CD4-positive, alpha-beta T cell treated with Interleukin-2 at 100 ng/mL for 4 hours (primary cell): ENCODE measurements around the gene AURKAIP1.

ENCODE experiments used
- DNase-seq: peaks from one replicate; pipeline ENCODE4 v3.0.0-alpha.2; 2020; ENCODE audit warnings: low spot score

Gene AURKAIP1

DNA sequence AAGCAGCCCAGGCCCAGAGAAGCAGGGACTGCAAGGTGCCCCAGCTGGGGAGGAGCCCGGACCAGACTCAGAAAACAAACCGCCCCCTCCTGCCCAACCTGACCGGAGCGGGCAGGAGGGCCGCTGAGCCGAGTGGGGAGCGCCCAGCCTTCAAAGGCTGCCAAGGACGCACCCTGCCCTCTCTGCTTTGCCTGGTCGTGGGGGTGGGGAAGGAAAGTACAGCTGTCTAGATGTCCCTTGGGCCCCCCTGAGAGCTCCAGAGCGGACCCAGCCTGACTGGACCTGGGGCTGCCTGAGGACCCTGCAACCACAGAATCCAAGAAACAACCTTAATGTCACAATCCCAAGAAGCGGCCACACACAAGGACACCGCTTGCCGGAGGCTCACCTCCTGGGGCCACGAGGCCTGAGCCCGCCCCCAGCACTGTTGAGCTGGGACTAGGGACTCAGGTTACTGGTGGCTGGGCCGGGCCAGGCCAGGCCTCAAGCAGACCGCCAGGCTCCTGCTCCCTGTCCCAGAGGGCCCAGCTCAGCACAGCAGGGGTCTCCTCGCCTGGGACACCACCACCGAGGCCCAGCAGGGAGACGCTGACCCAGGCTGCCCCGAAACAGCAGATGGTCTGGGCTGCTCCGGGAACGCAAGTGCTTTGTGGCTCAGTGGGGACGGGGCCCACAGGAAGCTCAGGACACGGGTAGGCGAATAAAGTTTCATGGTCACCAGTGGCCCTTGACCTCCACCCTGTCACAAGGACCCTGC lies 27.2 kb downstream of the AURKAIP1 start:
- DNase-seq: no peak

DNA sequence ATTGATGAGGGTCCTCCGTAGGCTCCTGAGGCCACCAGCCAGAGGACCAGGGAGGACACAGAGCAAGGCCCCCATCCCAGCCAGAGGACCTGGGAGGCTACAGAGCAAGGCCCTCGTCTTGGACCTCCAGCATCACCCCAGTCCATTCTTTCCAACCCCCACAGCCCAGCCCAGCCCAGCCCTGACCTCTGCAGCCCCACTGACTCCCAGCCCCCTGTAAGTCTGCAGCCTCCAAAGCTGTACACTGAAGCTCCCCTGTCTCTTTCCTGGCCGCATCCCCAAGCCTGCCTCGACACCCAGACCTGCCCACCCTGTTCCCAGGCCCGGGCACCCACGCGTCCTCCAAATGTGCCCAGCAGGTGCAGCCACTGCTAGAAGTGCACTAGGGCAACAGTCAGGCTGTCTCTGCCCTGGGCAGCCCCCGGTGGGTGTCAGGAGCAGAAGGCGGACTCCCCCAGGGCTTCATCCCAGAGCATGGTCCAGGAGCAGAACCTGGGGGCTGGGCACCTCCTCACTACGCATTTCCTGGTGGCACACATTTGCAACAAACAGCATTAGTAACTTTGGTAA lies 27.9 kb downstream of the AURKAIP1 start:
- DNase-seq: no peak

DNA sequence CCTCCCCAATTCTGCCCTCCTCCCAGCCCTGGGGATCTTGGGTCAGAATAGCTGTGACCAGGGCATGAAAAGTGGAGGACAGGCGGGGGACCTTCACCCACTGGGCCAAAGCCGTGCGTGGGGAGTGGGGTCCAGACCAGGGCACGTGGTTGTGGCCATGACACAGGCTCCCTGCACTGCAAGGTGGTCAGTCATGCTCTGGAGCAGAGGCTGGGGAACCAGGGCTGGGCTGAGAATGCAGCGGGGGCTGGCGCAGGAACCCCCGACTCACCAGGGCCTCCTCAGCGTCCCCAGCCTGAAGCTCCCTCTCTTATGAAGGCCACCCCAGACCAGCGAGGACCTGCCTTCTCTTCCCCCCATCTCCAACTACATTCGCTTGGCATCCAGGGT lies 28.5 kb downstream of the AURKAIP1 start:
- no peak for DNase-seq

DNA sequence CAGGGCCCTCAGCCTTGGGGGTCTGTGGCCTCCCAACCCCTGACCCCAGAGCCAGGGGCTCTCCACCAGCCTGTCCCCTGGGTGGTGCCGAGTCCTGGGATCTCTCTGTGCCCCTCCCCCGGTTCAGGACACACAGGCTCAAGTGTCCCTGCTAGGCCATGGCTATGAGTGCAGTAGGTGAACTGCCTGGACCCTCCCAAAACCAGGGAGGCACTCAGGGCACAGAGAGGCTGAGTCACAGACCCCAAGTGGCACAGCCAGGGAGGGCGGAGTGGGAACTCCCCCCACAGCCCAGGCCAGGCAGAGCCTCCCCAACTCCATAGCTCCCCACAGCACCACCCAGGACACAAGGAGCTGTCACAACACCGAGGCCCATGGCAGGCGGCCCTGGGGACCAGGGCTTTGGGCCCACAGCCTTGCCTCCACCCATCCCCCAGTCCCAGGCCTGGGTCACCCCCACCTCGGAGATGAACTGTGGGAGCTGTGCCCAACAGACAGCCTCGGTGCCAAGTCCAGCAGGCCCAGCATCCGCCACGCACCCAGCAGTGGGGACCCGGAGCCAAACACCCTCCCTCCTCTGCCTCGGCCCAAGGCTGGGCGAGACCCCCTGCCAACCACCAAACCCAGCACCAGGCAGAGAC lies 29.0 kb downstream of the AURKAIP1 start:
- DNase-seq: no peak

DNA sequence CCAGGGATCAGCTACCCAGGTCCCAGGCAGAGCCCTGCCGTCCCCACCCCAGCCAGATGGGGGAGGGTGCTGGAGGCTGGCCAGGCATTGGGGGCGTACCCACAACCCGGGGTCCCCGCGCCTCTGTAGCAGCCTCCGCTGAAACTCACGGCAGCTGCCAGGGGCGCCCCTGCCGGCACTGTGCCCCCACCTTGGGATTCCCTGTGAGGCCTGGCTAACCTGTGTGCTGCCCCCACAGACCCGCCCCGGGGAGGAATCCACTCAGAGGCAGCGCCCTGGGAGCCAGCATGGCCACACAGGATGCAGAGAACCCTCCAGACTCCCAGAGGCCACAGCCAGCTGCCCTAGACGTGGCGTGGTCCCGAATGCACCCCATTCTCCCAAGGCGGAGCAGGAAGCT lies 29.6 kb downstream of the AURKAIP1 start:
- no peak for DNase-seq

DNA sequence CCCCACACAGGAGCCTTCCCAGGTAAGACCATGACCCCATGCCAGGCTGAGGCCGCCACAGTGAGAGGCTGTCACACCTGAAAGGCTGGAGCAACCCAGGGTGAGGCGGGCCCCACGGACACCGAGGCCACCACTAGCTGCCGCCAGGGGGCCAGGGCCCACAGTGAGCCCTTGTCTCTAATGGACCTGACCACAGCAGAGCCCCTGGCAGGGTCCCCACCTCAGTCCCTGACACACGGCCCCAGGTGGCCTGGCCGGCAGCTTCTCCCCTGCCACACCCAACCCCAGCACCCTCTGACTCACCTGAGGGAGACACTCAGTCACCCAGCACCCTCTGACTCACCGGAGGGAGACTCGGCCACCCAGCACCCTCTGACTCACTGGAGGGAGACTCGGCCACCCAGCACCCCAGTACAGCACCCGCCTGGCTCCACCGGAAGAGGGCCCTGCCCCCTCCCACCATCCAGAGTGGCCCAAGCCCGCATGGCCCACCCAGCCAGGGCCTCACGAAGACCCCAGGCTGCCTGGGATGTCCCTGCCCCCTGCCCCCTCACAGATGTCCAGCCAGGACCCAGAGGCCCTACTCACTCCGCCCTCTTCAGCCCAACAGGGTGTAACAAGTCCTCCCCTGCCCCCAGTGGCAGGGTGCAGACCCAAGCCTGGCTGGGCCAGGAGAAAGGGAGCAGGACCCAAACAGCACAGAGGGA lies 30.2 kb downstream of the AURKAIP1 start:
- DNase-seq: peak; percentile 70

DNA sequence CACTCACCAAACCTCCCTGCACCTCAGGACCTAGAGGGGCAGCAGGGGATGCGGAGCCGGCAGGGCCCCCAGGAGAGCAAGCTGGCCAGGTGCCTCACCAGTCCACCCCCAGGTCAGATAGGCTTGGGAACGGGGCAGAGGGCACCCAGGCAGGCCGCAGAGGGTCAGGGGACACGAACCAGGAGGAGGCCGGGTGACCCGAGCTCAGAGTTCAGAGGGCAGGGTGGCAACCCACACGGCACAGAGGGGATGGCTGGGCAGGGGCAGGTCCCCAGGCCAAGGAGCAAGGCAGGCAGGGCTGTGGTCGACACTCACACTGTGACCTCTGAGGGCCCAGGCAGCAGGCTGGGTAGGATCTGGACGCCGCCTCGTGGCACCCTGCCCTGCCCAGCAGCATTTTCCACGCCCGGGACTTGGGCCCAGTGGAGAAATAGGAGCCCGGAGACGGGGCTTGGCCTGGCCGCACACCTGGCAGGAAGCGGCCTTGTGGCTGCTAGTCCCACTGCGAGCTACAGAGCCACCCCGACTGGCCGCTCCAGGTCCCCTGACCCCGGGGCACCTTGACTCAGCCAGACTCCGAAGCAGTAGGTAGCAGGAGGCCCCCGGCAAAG lies 31.1 kb downstream of the AURKAIP1 start:
- DNase-seq: no peak

DNA sequence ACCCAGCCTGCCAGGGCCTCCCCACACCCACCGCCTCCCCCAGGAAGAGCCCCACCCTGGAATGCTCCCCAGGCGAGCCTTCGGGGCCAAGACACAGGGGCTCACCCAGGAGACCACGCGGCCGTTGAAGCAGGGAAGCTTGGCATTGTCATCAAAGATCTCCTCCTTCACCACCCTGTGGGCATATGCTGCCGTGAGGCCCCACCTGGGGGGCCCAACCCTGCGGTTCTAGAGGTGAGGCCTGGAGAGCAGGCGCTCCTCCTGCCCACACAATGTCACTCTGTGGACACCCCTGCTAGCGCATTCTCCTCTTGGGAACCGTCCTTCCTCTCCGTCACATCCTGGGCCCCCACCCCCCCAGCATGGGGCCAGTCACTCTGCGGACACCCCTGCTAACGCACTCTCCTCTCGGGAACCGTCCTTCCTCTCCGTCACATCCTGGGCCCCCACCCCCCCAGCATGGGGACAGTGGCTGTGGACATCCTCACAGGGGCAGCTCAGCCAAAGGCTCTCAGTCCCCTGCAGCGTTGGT lies 32.4 kb downstream of the AURKAIP1 start:
- no peak for DNase-seq

DNA sequence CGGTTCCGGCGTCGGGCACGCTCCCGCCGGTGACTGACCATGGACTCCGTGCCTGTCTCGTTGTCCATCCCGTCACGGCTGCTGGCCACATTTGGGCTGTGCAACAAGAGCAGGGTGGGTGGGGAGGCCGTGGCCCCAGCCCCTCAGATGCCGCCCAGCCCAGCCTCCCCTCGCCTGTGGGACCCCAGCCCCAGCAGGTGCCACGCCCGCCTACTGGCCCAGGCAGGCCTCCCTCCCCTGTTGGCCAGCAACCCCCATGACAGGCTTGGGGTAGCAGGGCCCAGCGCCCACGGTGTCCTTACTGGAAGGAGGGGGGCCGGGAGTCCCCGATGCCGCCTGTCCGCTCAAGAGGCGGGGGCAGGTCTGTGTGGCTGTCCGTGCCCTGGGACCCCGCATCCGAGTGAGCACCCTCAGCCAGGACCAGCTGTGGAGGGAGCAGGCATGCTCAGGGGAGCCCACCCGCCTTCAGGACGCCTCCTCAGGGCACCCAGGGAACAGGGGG lies 32.9 kb downstream of the AURKAIP1 start:
- no peak for DNase-seq

DNA sequence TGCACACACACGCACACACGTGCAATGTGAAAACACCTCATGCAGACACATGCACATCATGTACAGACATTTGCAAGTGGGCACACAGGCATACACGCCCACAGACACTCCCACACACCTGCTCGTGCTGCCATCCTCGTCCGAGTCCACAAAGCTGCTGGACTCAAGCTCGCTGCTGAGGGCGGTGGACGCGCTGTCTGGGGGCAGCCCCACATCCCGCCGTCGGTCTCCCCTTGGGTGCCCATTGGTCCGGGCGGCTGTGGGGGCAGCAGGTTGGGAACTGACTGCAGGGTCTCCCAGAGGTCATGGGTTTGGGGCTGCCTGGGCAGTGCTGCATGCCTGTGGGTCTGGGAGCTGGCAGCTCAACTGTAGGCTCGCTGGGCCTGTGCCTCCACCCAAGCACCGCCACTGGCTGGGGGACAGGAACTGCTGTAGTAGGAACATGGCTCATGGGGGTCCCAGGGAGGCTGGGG lies 33.4 kb downstream of the AURKAIP1 start:
- DNase-seq: no peak

DNA sequence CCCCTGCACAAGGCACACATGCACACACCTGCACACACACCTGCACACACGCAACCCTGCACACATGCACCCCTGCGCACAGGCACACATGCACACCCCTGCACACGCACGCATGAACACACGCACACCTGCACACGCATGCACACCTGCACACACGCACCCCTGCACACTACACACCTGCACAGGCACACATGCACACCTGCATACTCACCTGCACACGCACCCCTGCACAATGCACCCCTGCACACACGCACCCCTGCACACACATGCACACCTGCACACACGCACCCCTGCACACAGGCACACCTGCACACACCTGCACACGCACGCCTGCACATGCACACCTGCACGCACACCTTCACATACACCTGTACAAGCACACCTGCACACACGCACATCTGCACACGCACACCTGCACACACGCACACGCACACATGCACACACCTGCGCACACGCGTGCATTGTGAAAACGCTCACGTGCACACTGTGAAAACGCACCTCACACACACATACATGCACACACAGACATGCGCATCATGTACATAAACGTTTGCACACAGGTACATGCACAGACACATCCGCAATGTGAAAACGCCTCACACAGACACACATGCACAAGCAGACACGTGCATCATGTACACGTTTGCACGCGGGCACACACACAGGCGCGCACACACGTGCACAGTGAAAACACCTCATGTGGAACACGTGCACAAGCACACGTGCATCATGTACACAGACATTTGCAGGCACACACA lies 34.0 kb downstream of the AURKAIP1 start:
- no peak for DNase-seq

DNA sequence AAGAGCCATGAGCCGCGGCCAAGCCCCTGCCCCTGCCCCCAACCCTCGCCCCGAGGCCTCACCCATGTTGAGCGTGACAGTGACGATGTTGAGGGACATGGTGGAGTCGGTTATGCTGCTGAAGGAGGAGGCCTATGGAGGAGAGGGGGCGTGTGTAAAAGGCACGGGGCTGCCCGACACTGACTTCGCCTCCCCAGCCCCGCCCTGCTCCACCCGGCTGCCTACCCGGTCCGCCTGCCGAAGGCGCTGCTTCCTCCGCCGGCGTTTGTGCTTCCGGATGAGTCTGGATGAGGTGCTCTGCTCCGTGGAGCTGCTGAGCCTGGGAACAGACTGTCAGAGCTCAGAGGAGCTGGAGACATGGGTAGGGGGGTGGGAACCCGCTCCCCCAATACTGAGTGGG lies 34.8 kb downstream of the AURKAIP1 start:
- no peak for DNase-seq

DNA sequence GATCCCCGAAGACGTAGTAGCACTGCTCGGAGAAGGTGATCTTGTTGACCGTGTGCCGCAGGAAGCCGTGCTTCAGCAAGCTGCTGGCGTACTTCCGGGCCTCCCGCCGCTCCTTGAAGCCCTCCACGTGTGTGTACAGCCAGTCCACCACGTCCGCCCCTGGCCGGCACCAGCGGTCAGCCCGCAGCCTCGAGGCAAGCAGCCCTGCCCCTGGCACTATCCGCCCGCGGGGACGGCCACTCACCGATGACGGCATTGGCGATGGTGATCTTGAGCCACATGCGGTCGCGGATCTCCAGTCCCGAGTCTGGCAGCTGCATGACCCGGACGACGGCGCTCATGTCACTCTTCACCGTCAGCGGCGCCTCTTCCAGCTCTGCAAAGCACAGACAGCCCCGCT lies 36.7 kb downstream of the AURKAIP1 start:
- no peak for DNase-seq

DNA sequence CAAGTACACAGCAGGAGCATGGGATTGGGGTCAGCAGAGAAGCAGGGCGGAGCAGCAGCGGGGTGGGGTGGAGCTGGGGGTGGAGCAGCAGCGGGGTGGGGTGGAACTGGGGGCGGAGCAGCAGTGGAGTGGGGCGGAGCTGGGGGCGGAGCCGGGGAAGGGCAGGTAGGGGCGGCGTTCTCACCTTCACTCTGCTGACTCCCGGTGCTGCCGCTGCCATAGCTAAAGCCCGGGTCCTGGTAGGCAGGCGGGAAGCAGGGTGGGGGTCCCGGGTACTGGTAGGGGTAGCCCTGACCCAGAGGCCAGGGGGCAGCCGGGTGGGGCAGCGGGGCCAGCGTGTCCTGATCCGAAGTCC lies 37.2 kb downstream of the AURKAIP1 start:
- DNase-seq: no peak

DNA sequence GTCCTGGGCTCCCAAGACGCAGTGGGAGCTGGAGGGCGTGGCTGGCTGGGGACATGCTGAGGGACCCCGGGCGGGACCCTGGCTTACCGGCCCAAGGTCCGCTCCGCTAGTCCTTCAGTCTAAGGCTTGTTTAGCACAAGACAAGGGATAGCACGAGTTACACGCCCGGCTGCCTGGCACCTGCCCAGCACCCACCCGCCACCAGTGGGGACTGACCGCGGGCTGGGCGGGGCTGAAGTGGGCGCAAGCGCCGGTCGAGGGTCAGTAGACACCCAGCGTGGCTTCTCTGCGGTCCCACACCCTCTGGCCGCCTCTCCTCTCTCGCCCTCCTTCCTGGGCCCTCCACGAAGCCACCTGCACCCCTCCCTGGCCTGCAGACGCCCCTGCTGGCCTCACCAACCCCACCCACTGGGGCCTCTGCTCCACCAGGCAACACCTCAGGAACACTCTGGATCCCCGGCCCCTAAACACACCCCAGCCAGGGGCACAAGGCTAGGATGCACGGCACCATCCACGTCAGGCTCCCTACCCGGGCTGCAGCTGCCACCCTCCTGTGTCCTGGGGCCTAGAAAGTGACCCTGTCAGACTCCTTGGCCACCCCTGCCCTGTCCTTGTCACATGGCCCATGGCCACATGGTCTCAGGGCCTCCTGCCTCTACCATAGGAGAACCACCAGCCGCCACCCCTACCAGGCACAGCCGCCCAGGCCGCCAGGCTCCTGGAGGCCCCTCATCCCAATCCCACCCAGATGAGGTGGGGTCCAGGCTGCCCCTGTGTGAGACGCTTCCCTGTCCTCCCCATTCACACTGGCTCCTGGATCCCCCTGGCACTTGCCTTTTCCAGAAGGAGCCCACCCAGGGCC lies 37.8 kb downstream of the AURKAIP1 start:
- no peak for DNase-seq

DNA sequence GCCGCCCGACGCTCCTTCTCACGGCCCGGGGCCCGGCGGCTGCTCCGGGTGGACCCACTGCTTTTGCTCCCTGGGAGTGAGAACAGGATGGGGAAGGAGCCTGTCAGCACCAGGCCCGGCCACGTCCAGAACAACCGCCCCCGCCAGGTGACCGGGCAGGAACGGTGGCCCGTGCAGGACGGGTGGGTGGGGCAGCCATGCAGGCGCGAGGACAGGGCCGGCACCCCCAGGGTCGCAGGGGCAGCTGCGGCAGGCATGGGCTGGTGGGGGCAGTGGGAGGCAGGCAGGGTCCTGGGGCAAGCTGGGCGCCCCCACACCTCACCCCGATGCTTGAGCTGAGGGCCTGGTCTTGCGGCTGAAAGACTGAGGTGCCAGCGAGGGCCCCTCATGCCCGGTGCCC lies 38.6 kb downstream of the AURKAIP1 start:
- DNase-seq: no peak

DNA sequence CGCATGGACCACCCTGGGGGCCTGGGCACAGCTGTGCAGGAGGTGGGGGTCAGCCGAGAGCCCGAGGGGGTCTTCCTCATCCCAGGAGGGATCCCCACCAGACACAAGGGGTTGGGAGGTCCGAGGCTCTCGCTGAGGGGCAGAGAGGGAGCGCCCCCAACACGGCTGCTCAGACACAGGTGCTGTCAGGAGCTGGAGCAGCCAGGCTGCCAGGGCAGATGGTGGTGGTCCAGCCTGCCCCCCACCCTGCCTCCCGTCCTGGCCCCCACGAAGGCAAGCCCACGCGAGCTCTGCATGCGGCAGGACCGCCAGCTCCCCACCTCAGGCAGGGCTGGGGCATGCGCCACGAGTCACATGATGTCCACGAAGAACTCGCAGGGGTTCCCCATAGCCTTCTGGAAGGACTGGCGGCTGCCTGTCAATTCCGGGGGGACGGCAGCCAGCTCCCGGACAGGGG lies 39.2 kb downstream of the AURKAIP1 start:
- DNase-seq: no peak

DNA sequence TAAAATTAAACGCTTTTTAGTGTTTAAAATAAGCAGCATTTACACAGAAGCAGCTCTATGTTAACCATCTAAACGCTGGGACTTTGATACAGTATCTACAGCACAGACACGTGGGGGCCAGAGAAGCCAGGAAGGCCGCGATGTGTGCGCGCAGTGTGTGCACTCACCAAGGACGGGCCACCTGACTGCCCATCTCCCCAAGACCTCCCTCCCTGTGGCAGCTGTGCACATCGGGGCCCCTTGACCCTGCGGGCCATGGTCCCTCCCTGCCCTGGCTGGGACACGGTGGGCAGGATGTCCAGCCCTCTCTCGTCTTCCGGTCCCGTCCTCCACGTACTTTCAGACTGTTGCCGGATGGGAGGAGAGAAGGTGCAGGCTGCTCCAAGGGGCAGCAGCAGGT lies 39.7 kb downstream of the AURKAIP1 start:
- DNase-seq: no peak

DNA sequence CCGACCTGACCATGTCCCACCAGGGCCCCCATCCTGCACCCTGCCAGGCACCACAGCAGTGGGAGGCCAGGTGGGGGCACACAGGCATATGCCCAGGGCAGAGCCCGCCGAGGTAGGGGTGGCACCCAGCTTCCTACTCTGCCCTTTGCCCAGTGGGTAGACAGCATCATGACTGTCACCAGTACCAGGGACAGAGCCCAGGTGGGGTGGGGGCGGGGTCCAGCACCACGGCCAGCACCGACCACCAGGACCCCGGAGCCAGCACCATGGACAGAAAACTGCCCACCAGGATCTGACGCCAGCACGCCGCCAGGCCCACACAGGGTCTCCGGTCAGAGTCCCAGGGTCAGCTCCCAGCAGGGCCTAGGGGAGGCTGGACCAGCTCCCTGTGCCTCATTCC lies 40.2 kb downstream of the AURKAIP1 start:
- no peak for DNase-seq

DNA sequence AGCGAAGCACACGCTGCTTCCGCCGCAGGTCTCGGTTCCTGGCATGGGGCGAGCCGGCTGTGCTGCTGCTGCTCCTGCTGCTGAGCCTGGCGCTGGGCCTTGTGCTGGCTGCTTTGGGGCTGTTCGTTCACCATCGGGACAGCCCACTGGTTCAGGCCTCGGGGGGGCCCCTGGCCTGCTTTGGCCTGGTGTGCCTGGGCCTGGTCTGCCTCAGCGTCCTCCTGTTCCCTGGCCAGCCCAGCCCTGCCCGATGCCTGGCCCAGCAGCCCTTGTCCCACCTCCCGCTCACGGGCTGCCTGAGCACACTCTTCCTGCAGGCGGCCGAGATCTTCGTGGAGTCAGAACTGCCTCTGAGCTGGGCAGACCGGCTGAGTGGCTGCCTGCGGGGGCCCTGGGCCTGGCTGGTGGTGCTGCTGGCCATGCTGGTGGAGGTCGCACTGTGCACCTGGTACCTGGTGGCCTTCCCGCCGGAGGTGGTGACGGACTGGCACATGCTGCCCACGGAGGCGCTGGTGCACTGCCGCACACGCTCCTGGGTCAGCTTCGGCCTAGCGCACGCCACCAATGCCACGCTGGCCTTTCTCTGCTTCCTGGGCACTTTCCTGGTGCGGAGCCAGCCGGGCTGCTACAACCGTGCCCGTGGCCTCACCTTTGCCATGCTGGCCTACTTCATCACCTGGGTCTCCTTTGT lies 41.3 kb downstream of the AURKAIP1 start:
- no peak for DNase-seq
